ENCODE data around the gene ZNF726.

Gene ZNF726

DNA sequence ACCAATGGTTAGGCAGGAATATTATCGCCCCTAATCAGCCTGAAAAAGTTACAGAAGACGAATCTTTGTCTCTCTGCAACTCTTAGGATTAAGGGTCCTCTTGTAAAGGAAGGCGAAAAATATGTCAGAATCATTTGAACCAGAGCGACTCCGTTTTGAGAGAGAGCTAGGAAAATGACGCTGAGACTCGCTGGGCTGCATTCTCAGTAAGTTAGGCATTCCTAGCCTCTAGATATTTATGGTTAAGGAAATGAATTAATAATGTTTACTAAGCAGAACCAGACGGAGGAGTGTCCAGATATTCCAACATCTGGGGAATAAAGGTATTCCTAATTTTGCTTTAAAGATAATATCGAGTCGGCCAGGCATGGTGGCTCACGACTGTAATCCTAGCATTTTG lies 755 bp upstream of the ZNF726 start:
- TF ChIP-seq, protein P1, sequence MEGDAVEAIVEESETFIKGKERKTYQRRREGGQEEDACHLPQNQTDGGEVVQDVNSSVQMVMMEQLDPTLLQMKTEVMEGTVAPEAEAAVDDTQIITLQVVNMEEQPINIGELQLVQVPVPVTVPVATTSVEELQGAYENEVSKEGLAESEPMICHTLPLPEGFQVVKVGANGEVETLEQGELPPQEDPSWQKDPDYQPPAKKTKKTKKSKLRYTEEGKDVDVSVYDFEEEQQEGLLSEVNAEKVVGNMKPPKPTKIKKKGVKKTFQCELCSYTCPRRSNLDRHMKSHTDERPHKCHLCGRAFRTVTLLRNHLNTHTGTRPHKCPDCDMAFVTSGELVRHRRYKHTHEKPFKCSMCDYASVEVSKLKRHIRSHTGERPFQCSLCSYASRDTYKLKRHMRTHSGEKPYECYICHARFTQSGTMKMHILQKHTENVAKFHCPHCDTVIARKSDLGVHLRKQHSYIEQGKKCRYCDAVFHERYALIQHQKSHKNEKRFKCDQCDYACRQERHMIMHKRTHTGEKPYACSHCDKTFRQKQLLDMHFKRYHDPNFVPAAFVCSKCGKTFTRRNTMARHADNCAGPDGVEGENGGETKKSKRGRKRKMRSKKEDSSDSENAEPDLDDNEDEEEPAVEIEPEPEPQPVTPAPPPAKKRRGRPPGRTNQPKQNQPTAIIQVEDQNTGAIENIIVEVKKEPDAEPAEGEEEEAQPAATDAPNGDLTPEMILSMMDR (IDR thresholded peaks at IDR 0.05) = no peak

DNA sequence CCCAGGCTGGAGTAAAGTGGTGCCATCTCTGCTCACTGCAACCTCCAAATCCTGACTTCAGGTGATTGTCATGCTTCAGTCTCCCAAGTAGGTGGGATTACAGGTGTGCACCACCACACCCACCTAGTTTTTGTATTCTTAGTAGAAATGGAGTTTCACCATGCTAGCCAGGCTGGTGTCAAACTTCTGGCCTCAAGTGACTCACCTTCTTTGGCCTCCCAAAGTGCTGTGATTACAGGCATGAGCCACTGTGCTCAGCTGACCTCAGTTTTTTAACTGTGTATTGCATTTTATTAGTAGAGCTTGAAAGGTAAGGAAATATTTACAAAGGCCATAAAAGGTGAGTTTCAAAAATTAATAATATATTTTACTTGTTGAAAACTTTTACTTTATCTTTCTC lies 2.3 kb downstream of the ZNF726 start:
- TF ChIP-seq, protein P1 (IDR thresholded peaks at IDR 0.05) = no peak

DNA sequence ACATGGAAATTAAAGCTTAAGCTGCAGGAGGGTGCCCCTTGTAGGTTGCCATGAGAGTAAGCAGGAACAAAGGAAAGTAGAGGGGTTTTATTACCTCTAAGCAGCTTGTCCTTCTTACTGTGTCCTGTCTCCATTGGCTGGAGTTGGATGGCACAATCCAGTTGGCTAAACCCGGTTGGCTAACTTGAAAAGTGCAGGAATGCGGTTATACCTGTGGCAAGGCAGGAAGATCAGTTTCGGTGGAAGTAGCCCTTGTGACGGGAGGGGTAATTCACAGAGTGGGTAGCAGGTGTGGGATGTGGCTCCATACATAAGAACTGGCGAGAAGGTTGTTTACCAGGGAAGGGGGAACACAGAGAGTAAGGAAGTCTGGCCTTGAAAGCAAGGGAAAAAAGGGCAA lies 3.2 kb downstream of the ZNF726 start:
- TF ChIP-seq, protein P1 (IDR thresholded peaks at IDR 0.05) = no peak

DNA sequence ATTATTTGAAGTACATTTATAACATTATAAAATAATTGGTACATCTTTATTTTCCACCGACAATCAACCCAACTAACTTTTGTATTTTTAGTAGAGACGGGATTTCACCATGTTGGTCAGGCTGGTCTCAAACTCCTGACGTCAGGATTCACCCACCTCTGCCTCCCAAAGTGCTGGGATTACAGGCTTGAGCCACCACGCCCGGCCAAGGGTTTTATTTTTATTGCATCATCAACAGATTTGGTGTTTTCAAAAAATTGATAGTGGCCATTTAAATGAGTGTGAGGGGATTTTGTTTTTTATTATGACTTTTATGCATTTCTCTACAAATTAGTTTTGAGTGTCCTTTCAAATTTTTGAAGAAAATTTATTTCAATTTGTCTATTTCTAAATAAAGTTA lies 10.6 kb downstream of the ZNF726 start:
- TF ChIP-seq, protein P1 (IDR thresholded peaks at IDR 0.05) = no peak

DNA sequence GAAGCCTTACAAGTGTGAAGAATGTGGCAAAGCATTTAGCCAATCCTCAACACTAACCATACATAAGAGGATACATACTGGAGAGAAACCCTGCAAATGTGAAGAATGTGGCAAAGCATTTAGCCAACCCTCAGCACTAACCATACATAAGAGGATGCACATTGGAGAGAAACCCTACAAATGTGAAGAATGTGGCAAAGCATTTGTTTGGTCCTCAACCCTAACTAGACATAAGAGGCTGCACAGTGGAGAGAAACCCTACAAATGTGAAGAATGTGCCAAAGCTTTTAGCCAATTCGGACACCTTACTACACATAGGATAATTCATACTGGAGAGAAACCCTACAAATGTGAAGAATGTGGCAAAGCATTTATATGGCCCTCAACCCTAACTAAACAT lies 18.2 kb downstream of the ZNF726 start:
- TF ChIP-seq, protein P1 (IDR thresholded peaks at IDR 0.05) = no peak

DNA sequence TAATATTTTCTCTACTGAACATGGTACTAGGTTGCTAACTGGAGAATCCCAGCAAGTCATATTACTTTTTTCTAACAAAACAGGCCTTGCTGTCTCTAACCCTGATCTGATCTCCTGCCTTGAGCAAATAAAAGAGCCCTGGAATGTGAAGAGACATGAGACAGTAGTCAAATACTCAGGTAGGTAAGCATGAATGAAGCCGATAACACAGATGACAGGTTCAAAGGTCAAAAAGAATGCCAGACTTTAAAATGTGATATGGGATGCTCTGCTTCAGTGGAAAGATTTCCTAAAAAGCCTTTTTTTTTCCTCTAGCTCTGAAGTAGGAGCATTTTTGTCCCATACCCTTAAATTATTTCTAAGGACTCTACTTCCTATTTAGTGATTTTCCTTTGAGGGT lies 28.7 kb downstream of the ZNF726 start:
- TF ChIP-seq, protein P1 (IDR thresholded peaks at IDR 0.05) = no peak

DNA sequence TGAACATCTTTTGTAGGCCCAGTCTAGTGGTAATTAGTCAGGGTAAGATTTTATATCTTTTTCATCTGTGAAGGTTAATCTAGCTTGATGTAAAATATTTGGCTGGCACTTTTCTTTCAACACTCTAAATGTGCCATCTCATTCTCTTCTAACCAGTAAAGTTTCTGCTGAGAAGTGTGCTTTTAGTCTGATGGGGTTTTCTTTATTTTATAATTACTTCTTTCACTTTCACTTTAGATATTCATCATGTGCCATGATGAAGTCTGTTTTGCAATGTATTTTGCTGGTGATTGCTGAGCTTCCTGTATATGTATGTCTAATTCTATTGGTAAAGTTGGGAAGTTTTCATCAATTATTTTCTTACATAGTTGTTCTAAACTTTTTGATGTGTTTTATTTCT lies 31.9 kb downstream of the ZNF726 start:
- TF ChIP-seq, protein P1 (IDR thresholded peaks at IDR 0.05) = no peak

DNA sequence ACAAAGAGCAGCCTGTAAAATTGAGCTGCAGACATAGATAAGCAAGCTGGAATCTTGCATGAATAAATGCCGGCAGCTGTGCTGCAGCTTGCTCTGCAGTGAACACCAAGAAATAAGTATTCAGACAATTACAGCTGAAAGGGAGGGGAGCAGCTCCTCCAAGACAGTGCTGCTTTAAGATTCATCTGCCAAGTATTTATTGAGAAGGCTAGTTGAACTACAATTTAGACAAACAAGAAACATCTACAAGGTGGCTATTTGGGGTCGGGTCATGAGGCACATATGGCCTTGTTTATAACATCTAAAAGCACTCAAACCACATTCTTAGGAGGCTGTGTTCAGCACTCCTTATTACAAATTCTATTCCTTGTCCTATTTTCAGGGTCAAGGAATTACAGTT lies 34.9 kb downstream of the ZNF726 start:
- TF ChIP-seq, protein P1 (IDR thresholded peaks at IDR 0.05) = no peak
